GM10847 (cell line): Measurements from ENCODE around the gene DOCK4.

Source experiments
- POLR2A ChIP-seq: IDR thresholded peaks from 2 replicates; pipeline ENCODE4 v1.6.1; 2011; ENCODE audit not compliant: insufficient read length; ENCODE audit errors: extremely low read depth

The DOCK4 gene

GRCh38 chr7:111836592-111836991 lies 369.6 kb downstream of the DOCK4 start:
- TF ChIP-seq POLR2A: no peak

- TF ChIP-seq POLR2A: no peak
These were observed 371.1 kb downstream of the DOCK4 start for GRCh38 chr7:111835066-111835465.

- no peak for TF ChIP-seq POLR2A
These were observed 371.8 kb downstream of the DOCK4 start for GRCh38 chr7:111834367-111834766.

GRCh38 chr7:111833466-111833865 lies 372.7 kb downstream of the DOCK4 start:
- no peak for TF ChIP-seq POLR2A

- no peak for TF ChIP-seq POLR2A
These were observed 374.0 kb downstream of the DOCK4 start for GRCh38 chr7:111832174-111832573.

- no peak for TF ChIP-seq POLR2A
These were observed 377.0 kb downstream of the DOCK4 start for GRCh38 chr7:111829221-111829620.

GRCh38 chr7:111827863-111828504 lies 378.2 kb downstream of the DOCK4 start:
- no peak for TF ChIP-seq POLR2A

GRCh38 chr7:111825046-111825445 lies 381.2 kb downstream of the DOCK4 start:
- no peak for TF ChIP-seq POLR2A

- no peak for TF ChIP-seq POLR2A
These were observed 382.4 kb downstream of the DOCK4 start for GRCh38 chr7:111823826-111824225.

GRCh38 chr7:111821046-111821445 lies 385.2 kb downstream of the DOCK4 start:
- no peak for TF ChIP-seq POLR2A

- no peak for TF ChIP-seq POLR2A
These were observed 385.6 kb downstream of the DOCK4 start for GRCh38 chr7:111820621-111821020.

- TF ChIP-seq POLR2A: no peak
These were observed 386.1 kb downstream of the DOCK4 start for GRCh38 chr7:111820121-111820520.

GRCh38 chr7:111815354-111815753 lies 390.8 kb downstream of the DOCK4 start:
- TF ChIP-seq POLR2A: no peak

GRCh38 chr7:111813306-111813705 lies 392.9 kb downstream of the DOCK4 start:
- no peak for TF ChIP-seq POLR2A

- TF ChIP-seq POLR2A: no peak
These were observed 400.0 kb downstream of the DOCK4 start for GRCh38 chr7:111806232-111806631.

- TF ChIP-seq POLR2A: no peak
These were observed 403.0 kb downstream of the DOCK4 start for GRCh38 chr7:111803015-111803758.

GRCh38 chr7:111802194-111802772 lies 403.9 kb downstream of the DOCK4 start:
- TF ChIP-seq POLR2A: no peak

GRCh38 chr7:111801277-111801676 lies 404.9 kb downstream of the DOCK4 start:
- no peak for TF ChIP-seq POLR2A
